Frontal cortex (tissue), 4 donors: ENCODE results near the gene CTNND2. TPM values are rescaled to one million over a fixed set of nuclear protein-coding genes. Genes with fewer than 3 reads are reported as not detected.

ENCODE experiments used
- DNase-seq, 2 donors: peaks; one replicate each; pipeline ENCODE4 v3.0.0; 2012; ENCODE audit warnings: low spot score in 2 of 2
- FAIRE-seq: peaks from 2 replicates; lab custom pipeline; 2012; peaks lifted over from hg19 to GRCh38; lab: Jason Lieb, UNC
- total RNA-seq: library from RNA; depleted of rRNA; stranded (reverse); fragments of >200 nt; gene quantifications from one replicate; pipeline ENCODE4 v1.2.3, GENCODE V29; 2014
- donor health status: control.
- donor health status: control.
- donor health status: control.

CTNND2 gene
- total RNA-seq, 1 donor from 2014 or later, result 74.2 TPM

DNA sequence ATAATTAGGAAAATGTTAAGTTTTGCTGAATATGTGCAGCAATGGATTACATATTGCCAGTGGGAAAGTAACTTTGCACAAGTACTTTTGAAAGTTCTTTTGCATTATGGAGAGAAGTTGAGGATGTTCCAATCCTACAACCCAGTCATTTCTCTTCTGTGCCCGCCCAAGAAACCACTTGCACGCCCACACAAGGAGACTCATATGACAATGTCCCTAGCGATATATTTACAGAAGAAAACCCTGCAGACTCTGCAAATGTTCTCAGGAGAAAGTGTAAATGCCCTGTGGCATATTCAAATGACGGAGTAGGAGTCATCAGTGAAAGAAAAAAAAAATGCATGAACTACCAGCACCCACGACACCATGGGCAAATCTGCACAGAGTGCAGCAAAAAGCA is 356.5 kb downstream of the CTNND2 start:
- FAIRE-seq, result no peak
- DNase-seq, result no peak

DNA sequence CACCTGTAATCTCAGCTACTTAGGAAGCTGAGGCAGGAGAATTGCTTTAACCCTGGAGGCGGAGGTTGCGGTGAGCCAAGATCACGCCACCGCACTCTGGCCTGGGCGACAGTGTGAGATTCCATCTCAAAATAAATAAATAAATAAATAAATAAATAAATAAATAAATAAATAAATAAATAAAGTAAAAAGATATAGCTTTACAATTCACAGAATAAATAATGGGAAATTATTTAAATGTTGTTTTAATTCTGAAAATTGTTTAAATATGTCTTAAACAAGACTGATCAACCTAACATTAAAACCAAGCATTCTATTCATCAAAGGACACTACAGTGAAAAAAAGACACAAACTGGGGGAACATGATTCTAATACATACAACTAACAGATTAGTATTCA is 357.1 kb downstream of the CTNND2 start:
- FAIRE-seq, result peak; percentile 77
- no peak for DNase-seq

- no peak for FAIRE-seq
- no peak for DNase-seq
Observed at GRCh38 chr5:11540112-11540511, 364.1 kb downstream of the CTNND2 start.

GRCh38 chr5:11531811-11532555 is 372.3 kb downstream of the CTNND2 start:
- DNase-seq, result no peak
- no peak for FAIRE-seq

GRCh38 chr5:11528720-11529119 is 375.5 kb downstream of the CTNND2 start:
- FAIRE-seq (no peak), DNase-seq (no peak)

DNA sequence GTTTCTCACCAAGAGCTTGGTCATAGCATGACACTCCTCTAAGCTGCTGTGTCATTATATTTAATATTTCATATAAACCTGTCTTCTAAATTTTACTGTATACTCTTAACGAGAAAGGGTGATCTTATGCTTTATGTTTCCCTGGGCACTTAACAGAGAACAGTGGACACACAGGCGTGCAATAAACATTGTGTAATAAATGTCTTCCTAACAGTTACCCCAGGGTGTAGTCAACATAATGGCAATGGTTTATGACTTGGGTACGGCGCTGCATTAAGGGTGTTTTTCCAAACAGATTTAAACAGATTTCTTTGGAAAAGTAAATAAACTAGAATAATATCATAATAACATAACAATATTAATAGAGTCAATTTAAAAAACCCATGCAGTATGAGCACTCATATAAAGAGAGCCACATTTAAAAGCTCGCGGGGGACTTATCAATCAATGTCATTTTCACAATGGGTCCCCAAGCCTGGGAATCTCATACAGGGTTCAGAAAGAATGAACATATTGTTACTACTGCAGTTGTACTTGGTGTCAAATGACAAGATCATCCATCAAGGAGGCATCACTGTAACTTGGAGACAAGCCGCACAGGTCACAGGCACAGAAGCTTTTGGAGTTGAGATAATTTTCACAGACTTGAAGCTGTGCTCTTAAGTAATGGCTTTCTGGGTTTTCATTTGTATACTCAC is 376.4 kb downstream of the CTNND2 start:
- no peak for FAIRE-seq
- no peak for DNase-seq

DNA sequence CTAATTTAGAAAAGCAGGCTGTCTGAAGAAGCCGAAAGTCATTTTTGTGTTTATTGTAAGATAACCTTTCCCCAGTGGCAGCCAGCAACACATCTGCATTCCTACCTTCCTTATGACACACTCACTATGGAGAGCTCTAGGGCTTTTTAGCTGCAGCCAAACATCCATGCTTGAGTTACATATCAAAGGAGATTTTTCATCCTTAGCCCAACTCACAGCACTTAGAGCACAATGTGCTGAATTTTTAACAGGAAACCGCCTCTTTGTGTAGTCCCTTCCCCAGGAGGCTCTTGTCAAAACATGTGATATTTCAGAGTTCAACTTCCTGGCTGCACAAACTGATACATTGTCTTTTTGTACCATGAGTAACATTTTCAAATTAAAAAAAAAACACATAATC is 379.2 kb downstream of the CTNND2 start:
- DNase-seq (peak in 1 of 2 donors; percentile 11), FAIRE-seq (no peak)

DNA sequence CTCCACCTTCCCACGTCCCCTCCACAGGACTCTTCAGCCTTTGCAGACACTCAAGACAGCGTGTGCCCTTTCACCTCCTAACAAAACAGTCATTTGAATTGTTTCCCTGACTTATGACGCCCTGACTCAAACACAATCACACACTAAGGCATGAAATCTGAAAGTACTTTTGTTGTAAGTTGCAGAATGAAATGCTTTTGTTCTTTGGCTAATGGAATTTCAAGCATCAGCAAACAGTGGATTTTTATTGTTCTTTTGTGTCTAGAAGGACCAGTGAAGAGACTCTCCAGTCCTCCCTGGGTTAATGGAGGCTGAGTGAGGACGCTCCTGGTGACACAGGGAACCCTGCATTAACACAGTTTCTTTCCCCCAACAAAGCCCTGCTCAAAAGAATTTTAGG is 380.1 kb downstream of the CTNND2 start:
- peak; percentile 8 to 17 for DNase-seq

GRCh38 chr5:11522796-11523195 is 381.4 kb downstream of the CTNND2 start:
- DNase-seq (no peak), FAIRE-seq (no peak)

More for the DNA sequence above, 380.1 kb downstream of the CTNND2 start:
- FAIRE-seq, result peak; percentile 94

- DNase-seq, result no peak
- no peak for FAIRE-seq
Observed at GRCh38 chr5:11520241-11520930, 383.9 kb downstream of the CTNND2 start.

DNA sequence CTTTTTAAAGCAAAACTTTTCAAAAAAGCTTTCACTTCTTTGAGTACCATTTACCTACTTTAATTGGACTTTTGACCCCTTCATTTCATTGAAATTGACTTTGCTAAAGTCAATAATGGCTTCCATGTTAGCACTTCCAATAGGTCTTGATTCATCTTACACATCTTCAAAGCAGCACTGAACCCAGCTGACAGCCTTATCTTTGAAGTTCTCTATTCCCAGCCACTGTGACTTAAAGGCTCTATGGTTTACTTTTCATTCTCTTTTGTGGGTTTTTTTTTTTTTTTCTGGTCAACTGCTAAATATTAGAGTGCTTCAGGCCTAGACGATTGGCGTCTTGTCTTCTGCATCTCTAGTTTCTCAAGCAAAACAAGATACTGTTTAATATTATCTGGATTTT is 385.0 kb downstream of the CTNND2 start:
- no peak for FAIRE-seq
- no peak for DNase-seq

DNA sequence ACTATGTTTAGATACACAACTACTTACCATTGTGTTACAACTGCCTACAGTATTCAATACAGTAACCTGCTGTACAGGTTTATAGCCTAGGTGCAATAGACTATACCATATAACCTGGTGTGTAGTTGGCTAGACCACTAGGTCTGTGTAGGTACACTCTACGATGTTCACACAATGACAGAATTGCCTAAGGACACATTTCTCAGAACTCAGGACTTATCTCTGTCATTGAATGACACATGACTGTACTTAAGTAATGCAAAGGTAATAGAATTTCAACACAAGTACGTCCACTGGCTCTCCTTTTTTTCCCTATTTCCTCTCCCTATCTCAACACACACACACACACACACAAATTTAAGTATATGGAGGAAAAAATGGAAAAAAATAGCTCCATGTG is 385.6 kb downstream of the CTNND2 start:
- DNase-seq (no peak), FAIRE-seq (no peak)

DNA sequence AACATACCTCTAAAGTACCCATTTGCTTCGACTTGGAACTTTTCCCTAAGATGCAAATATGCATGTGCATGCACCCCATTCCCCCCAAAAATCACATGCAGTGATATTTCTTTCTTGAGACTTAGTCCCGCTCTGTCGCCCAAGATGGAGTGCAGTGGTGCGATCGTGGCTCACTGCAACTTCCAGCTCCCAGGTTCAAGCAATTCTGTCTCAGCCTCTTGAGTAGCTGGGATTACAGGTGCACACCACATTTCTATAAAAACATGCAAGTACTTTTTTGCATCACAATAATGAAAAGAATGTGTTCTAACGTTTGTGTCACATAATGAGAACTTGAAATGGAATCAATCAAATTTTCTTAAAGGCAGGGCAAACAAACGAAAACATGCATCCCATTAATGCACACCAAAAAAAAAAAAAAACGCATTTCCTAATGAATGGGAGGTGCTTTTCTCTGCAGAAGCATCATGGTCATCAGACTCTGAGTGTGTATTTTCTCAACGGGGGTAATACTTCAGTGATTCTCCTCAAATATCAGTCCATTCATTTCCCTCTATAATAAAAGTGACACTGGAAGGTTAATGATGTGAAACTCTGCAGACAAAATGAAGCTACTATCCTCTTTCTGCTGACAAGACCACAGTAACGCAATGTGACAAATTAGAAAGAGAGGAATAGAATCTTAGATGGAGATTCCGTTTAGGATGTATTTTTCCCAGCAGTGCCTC is 389.4 kb downstream of the CTNND2 start:
- no peak for FAIRE-seq

DNA sequence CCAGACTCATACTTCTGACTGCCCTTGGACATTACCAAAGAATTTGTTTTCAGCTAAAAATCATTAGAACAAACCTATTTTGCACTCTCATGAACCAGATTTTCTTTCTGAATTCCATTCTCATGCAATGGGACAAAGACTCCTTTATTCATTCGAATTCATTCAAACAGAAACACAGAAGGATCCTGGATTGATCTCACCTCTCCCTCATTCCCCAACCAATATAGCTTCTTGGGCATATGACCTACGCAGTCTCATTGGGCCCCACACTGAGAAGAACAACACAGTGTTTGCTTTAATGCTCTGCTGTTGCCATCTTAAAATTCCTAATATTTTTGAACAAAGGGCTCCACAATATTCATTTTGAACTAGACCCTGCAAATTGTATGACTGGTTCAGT is 392.4 kb downstream of the CTNND2 start:
- no peak for DNase-seq
- FAIRE-seq, result no peak

More for the DNA sequence above, 389.4 kb downstream of the CTNND2 start:
- DNase-seq, result no peak

DNA sequence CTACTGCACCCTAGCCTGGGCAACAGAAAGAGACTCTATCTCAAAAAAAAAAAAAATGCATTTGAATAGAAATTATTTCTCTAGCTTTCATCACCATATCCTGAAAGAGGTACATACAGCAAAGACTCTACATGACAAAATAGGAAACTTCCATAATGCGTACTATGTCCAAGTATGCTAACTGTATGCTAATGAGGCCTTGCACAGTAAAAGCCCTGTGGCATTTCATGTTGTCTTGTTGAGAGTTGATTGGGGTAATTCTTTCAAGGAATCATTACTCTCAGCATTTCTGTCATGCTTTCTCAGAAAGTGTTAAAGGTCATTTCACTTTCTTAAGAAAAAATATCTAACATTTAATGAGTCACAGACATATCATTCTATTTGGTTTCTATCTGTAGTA is 393.4 kb downstream of the CTNND2 start:
- no peak for FAIRE-seq
- no peak for DNase-seq

- FAIRE-seq (no peak), DNase-seq (no peak)
Observed at GRCh38 chr5:11509793-11510192, 394.5 kb downstream of the CTNND2 start.

DNA sequence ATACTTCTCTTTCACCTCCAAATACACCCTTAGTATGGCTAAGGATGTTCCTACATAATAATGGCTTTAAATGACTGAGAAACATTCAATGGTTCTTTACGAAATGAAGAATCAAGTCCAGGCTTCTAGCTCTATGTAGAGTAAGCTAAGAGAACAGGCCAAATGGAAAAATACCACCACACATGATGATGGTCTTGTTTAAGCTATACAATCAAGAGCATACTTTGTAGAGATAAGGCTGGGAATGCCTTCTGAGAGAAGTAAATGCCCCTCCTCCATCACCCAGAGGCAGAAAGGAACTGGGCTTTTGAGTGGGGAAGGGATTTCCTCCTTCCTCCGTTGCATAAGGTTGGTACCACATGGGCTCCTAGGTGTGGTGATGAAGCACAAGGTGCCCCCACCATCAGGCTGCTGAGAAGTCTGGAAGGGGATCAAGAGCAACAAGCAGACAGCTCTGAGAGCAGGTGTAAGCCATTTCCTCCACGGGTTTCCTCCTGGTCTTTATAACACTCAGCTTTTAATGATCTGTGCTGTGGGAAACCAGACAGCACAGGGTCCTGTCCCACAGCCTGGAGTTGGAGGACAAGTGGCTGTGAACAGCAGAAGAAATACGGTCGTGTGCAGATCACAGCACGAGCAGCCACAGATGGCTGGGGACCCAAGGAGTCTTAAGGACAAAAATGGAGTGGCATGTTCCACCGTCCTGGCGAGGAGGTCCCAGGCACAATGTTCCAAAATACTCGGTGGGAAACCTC is 396.9 kb downstream of the CTNND2 start:
- FAIRE-seq (no peak), DNase-seq (no peak)

- FAIRE-seq (no peak), DNase-seq (no peak)
Observed at GRCh38 chr5:11504886-11505193, 399.4 kb downstream of the CTNND2 start.

- FAIRE-seq (no peak), DNase-seq (no peak)
Observed at GRCh38 chr5:11504065-11504885, 400.0 kb downstream of the CTNND2 start.
